ENCODE data around the gene MYO1F.

MYO1F gene

DNA sequence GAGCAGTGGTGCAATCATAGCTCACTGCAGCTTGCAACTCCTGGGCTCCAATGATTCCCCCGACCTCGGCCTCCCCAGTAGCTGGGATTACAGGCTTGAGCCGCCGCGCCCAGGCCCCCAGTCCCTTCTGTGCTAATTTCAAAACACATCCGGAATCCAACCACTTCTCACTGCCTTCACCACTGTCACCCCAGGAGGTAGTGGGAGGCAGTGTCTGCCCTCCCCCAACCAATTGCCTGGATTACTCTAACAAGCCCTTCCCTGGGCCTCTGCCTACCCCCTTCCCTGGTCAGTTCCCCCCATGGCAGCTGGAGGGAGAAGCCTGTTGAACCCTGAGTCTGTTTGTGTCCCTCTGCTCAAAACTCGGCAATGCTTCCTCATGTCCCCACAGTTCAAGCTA is 77.1 kb downstream of the MYO1F start:
- TF ChIP-seq, protein P1, sequence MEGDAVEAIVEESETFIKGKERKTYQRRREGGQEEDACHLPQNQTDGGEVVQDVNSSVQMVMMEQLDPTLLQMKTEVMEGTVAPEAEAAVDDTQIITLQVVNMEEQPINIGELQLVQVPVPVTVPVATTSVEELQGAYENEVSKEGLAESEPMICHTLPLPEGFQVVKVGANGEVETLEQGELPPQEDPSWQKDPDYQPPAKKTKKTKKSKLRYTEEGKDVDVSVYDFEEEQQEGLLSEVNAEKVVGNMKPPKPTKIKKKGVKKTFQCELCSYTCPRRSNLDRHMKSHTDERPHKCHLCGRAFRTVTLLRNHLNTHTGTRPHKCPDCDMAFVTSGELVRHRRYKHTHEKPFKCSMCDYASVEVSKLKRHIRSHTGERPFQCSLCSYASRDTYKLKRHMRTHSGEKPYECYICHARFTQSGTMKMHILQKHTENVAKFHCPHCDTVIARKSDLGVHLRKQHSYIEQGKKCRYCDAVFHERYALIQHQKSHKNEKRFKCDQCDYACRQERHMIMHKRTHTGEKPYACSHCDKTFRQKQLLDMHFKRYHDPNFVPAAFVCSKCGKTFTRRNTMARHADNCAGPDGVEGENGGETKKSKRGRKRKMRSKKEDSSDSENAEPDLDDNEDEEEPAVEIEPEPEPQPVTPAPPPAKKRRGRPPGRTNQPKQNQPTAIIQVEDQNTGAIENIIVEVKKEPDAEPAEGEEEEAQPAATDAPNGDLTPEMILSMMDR (conservative IDR thresholded peaks at IDR 0.05), result no peak
- TF ChIP-seq ZFX (IDR thresholded peaks at IDR 0.05), result no peak
- H3K27ac ChIP-seq, result no peak overlapping the region

DNA sequence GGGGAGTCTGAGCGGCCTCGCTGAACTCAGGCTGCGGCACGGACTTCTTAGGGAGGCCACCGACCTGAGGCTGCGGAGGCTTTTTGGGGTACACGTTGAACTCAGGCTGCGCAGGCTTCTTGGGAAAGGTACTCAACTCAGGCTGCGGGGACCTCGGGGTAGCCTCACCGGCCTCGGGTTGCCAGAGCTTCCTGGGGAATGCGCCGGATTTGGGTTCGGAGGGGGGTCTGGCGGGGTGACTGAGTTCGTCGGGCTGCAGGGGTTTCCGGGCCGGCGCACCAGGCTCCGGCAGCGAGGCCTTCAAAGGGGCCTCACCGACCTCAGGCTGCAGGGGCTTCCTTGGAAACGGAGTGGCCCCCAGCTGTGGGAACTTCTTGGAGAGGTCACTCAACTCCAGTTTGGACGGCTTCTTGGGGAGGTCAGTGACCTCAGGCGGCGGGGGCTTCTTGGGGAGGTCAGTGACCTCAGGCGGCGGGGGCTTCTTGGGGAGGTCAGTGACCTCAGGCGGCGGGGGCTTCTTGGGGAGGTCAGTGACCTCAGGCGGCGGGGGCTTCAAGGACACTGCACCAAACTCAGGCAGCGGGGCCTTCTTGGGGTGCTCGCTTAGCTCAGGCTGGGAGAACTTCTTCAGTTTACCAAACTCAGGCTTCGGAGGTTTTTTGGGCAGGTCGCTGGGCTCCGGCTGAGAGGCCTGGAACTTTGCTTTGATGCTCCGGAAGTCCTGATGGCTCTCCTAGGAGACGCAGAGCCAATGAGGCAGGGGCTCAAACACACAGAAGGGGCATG is 78.0 kb downstream of the MYO1F start:
- no peak overlapping the region for H3K27ac ChIP-seq
- TF ChIP-seq, protein P1 (conservative IDR thresholded peaks at IDR 0.05), result no peak
- no peak for TF ChIP-seq ZFX (IDR thresholded peaks at IDR 0.05)

DNA sequence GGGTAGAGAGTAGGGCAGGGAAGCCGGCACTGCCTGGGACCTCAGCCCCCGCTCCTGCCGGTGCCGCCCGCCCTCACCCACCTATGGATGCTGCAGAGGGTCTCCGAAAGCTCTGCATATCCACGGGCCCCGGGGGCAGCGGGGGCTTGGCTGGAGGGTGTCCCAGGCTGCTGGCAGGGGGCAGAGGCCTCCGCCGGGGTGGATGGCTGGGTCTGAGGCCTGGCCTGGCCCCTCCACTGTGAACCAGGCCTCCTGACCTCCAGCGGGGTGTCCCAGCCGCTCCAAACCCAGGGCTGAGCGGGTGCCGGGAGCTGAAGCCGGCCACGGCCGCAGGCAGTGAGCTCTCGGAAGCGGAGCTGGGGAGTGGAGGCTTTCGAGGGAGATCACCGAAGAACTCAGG is 78.9 kb downstream of the MYO1F start:
- no peak overlapping the region for H3K27ac ChIP-seq
- TF ChIP-seq, protein P1 (conservative IDR thresholded peaks at IDR 0.05), result no peak
- TF ChIP-seq ZFX (IDR thresholded peaks at IDR 0.05), result no peak

DNA sequence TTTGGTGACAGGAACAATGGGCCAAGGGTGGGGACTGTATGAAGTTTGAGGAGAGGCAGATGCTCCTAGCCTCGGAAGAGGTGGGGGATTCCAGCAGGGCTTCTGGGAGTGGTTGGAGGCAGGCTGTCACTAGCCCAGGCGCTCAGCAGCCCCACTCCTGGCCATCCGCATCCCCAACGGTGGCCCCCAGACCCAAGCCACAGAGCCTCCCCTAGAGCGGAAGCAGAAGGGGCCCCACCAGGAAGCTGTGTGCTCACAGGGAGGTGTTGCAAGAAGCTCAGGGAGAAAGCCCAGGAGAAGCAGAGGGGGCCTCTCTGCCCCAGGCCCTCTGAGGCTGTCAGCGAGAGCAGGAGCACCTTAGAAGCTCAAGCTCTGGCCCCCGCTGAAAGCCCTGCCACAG is 83.1 kb downstream of the MYO1F start:
- H3K27ac ChIP-seq, result no peak overlapping the region

DNA sequence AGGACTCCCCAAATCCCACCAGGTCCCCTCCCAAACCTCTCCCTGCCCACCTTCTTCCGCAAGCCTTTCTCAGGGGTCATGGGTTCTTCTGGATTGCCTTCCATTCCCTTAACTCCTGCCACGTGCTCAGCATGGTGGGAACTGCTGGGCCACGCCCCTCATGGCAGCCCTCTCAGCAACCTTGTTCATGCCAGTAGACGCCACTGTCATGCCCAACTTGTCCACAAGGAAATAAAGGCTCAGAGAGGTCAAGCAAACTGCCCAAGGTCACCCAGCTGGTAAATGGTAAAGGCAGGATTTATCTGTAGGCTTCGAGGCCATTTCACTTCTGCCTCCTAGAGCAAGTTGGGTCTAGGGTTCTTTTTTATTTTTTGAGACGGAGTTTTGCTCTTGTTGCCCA is 85.7 kb downstream of the MYO1F start:
- no peak overlapping the region for H3K27ac ChIP-seq
- TF ChIP-seq, protein P1 (conservative IDR thresholded peaks at IDR 0.05), result no peak
- TF ChIP-seq ZFX (IDR thresholded peaks at IDR 0.05), result no peak

More for the DNA sequence above, 83.1 kb downstream of the MYO1F start:
- no peak for TF ChIP-seq ZFX (IDR thresholded peaks at IDR 0.05)

DNA sequence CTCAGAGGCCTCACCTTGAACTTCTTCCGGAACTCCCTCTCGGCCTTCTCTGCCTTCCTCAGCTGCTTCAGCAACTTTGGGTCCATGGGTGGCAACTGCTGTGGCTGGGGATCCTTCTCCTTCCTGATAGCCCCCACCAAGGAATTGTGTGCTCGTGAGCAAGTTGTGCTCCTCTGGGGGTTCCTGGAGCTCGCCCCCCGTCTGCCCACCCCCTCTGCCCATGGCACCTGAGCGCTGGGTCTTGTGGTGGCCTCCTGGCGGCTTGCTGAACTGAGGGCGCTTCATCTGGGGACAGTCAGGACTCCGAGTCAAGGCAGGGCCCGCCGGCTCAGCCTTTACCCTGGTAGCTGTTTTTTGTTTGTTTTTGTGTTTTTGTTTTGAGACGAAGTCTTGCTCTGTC is 86.4 kb downstream of the MYO1F start:
- no peak for TF ChIP-seq ZFX (IDR thresholded peaks at IDR 0.05)
- TF ChIP-seq, protein P1 (conservative IDR thresholded peaks at IDR 0.05), result no peak
- H3K27ac ChIP-seq, result no peak overlapping the region

DNA sequence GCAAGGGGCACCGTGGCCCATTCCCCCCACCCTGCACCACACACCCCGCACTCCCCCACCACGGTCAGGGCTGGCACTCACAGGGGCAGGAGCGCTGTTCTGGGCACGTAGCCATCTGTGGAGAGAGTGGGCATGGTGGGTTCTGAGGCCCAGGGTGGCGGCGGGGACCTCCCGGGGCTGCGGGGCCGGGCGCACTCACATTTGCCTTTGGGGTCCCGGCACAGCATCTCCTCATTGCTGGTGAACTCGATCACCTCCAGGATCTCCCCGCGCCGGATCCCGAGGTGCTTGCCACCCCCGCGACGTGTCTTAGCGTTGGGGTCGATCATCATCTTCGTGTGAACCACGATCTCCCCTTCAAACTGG is 86.9 kb downstream of the MYO1F start:
- H3K27ac ChIP-seq, result no peak overlapping the region
- TF ChIP-seq, protein P1 (conservative IDR thresholded peaks at IDR 0.05), result no peak
- no peak for TF ChIP-seq ZFX (IDR thresholded peaks at IDR 0.05)

Measured in C4-2B (cell line).